K562 (cell line): ENCODE results near the gene SELENOW. TPM values are rescaled to one million over a fixed set of nuclear protein-coding genes. Genes with fewer than 3 reads are reported as not detected.
A peak's percentile ranks its signal among the peaks of the same experiment; 100 is the strongest.

Source experiments
- ARID4B ChIP-seq: sonication (generic); formaldehyde crosslinking; IDR thresholded peaks from 2 replicates; pipeline ENCODE4 v1.8.0; 2022; ENCODE audit warnings: mild to moderate bottlenecking, missing genetic modification reagents
- C11orf30 ChIP-seq: fragments of 450-650 bp; IDR thresholded peaks from 2 replicates; pipeline ENCODE4 v1.6.1; 2016; ENCODE audit warnings: low read depth, mild to moderate bottlenecking
- CBFA2T3 ChIP-seq: fragments of 450-650 bp; IDR thresholded peaks from 2 replicates; pipeline ENCODE4 v1.6.1; 2017
- IRF1 ChIP-seq: sonication (generic); formaldehyde crosslinking; IDR thresholded peaks from 2 replicates; pipeline ENCODE4 v1.8.0; 2022; ENCODE audit warnings: missing genetic modification reagents, mild to moderate bottlenecking, borderline replicate concordance
- KDM2B ChIP-seq: fragments of 250-450 bp; sonication (Bioruptor Pico); IDR thresholded peaks from 2 replicates; pipeline ENCODE4 v1.8.0; 2021; ENCODE audit warnings: mild to moderate bottlenecking, moderate library complexity
- MAFG ChIP-seq: fragments of 450-650 bp; conservative IDR thresholded peaks from 2 replicates; pipeline ENCODE4 v1.6.1; 2016; ENCODE audit warnings: missing genetic modification characterization, missing compliant biosample characterization
- PHF8 ChIP-seq: fragments of 200-600 bp; sonication (generic); IDR thresholded peaks from 2 replicates; pipeline ENCODE4 v1.6.1; 2012; ENCODE audit warnings: mixed run types, mild to moderate bottlenecking, inconsistent platforms, low read length, moderate library complexity, borderline replicate concordance
- PPARD ChIP-seq: fragments of 250-450 bp; sonication (Bioruptor Pico); IDR thresholded peaks from 2 replicates; pipeline ENCODE4 v1.8.0; 2022; ENCODE audit warnings: inconsistent platforms, mild to moderate bottlenecking, moderate library complexity
- RAD21 ChIP-seq, 2 experiments: fragments of 250-450 bp in 1 of 2; fragments of 450-650 bp in 1 of 2; sonication (Bioruptor Pico) in 1 of 2; formaldehyde crosslinking in 1 of 2; IDR thresholded peaks in 1 of 2; conservative IDR thresholded peaks in 1 of 2; 2 replicates each; pipeline versions ENCODE4 v1.4.0 to v1.8.0; 2020 to 2022; ENCODE audit warnings: mild to moderate bottlenecking in 2 of 2, moderate library complexity in 1 of 2
- SRSF1 ChIP-seq: fragments of 200-400 bp; formaldehyde crosslinking; IDR thresholded peaks from 2 replicates; pipeline ENCODE4 v1.6.1; 2017; ENCODE audit warnings: mild to moderate bottlenecking, low read depth, low read length, moderate library complexity
- TBP ChIP-seq: optimal IDR thresholded peaks from 2 replicates; pipeline ENCODE3; 2011; ENCODE audit warnings: low read depth, low read length, improper control_type of control experiment
- THRB ChIP-seq: fragments of 450-650 bp; formaldehyde crosslinking; conservative IDR thresholded peaks from 2 replicates; pipeline ENCODE4 v1.4.0; 2022; ENCODE audit warnings: mild to moderate bottlenecking, missing genetic modification characterization
- ZBTB33 ChIP-seq: sonication (generic); formaldehyde crosslinking; IDR thresholded peaks from 2 replicates; pipeline ENCODE4 v1.8.1; 2023; ENCODE audit warnings: mild to moderate bottlenecking, missing genetic modification reagents
- ZBTB9 ChIP-seq: fragments of 450-650 bp; formaldehyde crosslinking; IDR thresholded peaks from 2 replicates; pipeline ENCODE4 v1.4.0; 2020; ENCODE audit warnings: mild to moderate bottlenecking, moderate library complexity
- ZNF3 ChIP-seq: fragments of 250-450 bp; sonication (Bioruptor Pico); IDR thresholded peaks from 2 replicates; pipeline ENCODE4 v1.5.0; 2021; ENCODE audit warnings: mild to moderate bottlenecking, moderate library complexity
- ZNF780A ChIP-seq: fragments of 250-450 bp; sonication (Bioruptor Pico); IDR thresholded peaks from 2 replicates; pipeline ENCODE4 v1.5.0; 2021; ENCODE audit warnings: mild to moderate bottlenecking
- polyA plus RNA-seq, 8 experiments: library from polyadenylated mRNA; depleted of rRNA in 4 of 8; stranded (reverse) in 5 of 8; unstranded in 3 of 8; fragments of >200 nt; fragmentation: Nextera tagmentation in 2 of 8; fragmentation: Illumina TruSeq in 1 of 8; extraction: Ambion mirVana in 2 of 8; extraction: Trizol in 1 of 8; gene quantifications; 2 replicates each; pipeline versions ENCODE4 v1.2.1 to v1.2.3, GENCODE V29; 2011 to 2014; ENCODE audit warnings: inconsistent platforms in 1 of 8, missing spikeins in 1 of 8
- total RNA-seq, 7 experiments: library from RNA; depleted of rRNA in 6 of 7; stranded (reverse); fragments of >200 nt in 6 of 7; fragmentation: Illumina TruSeq in 2 of 7; extraction: Trizol in 2 of 7; gene quantifications; 2 replicates each; pipeline versions ENCODE4 v1.2.1 to v1.2.3, GENCODE V29; 2011 to 2021; ENCODE audit warnings: low replicate concordance in 1 of 7

The SELENOW gene
- total and polyA plus RNA-seq, 9 of the 15 experiments (the other 6 are each of a cell fraction or from before 2014, with no cell fraction given) = 91.9 to 279 (median 156) TPM

GRCh38 chr19:47778049-47778953 lies at the start of gene SELENOW (continued):
- TF ChIP-seq IRF1 (CRISPR knock-in tag) (no peak), CBFA2T3 (peak; percentile 28), PHF8 (peak; percentile 71; the same call in 1 of the 2 replicates), PPARD (CRISPR knock-in tag) (no peak), ZNF780A (CRISPR knock-in tag) (no peak), ARID4B (CRISPR knock-in tag) (peak; percentile 86), MAFG (no peak), THRB (CRISPR knock-in tag) (peak; percentile 3; the same call in 1 of the 2 replicates), KDM2B (CRISPR knock-in tag) (peak; percentile 85; the same call in 1 of the 2 replicates), ZNF3 (CRISPR knock-in tag) (no peak), ZBTB33 (CRISPR knock-in tag) (no peak), TBP (peak; percentile 81), ZBTB9 (no peak), RAD21 (CRISPR knock-in tag; conservative IDR thresholded peaks at IDR 0.05 in 1 of 2, IDR thresholded peaks at IDR 0.05 in 1 of 2) (no peak), C11orf30 (no peak), SRSF1 (no peak)
